Measurements from ENCODE around the gene RPS6KA2.

The RPS6KA2 gene
- total RNA-seq: 4.4 to 11.6 (median 6.9) reads per million in 4 donors

GRCh38 chr6:166627033-166627874 lies at the start of gene RPS6KA2:
Gene RPS6KA2, minus strand, starts transcription at chr6:166627251. Its CDS starts 232 bp downstream, at chr6:166627019.
- DNase-seq: peak; percentile 99 to 100 (median 100)

- no peak for DNase-seq
These were observed 49.3 kb upstream of the RPS6KA2 start for GRCh38 chr6:166676270-166676860.

GRCh38 chr6:166675736-166676135 lies 48.7 kb upstream of the RPS6KA2 start:
- DNase-seq: no peak

- DNase-seq: no peak
These were observed 46.3 kb upstream of the RPS6KA2 start for GRCh38 chr6:166673309-166673708.

GRCh38 chr6:166672624-166673206 lies 45.7 kb upstream of the RPS6KA2 start:
- no peak for DNase-seq

GRCh38 chr6:166672146-166672545 lies 45.1 kb upstream of the RPS6KA2 start:
- DNase-seq: no peak

GRCh38 chr6:166671434-166672081 lies 44.5 kb upstream of the RPS6KA2 start:
- DNase-seq: no peak

GRCh38 chr6:166670894-166671293 lies 43.8 kb upstream of the RPS6KA2 start:
- no peak for DNase-seq

GRCh38 chr6:166670013-166670412 lies 43.0 kb upstream of the RPS6KA2 start:
- no peak for DNase-seq

GRCh38 chr6:166667796-166668610 lies 41.0 kb upstream of the RPS6KA2 start:
- DNase-seq: no peak

- DNase-seq: no peak
These were observed 37.1 kb upstream of the RPS6KA2 start for GRCh38 chr6:166664135-166664534.

- DNase-seq: no peak
These were observed 36.5 kb upstream of the RPS6KA2 start for GRCh38 chr6:166663568-166663967.

GRCh38 chr6:166662690-166663089 lies 35.6 kb upstream of the RPS6KA2 start:
- no peak for DNase-seq

GRCh38 chr6:166661327-166662085 lies 34.5 kb upstream of the RPS6KA2 start:
- no peak for DNase-seq

- no peak for DNase-seq
These were observed 33.2 kb upstream of the RPS6KA2 start for GRCh38 chr6:166660157-166660688.

- no peak for DNase-seq
These were observed 32.5 kb upstream of the RPS6KA2 start for GRCh38 chr6:166659581-166659980.

- DNase-seq: no peak
These were observed 31.7 kb upstream of the RPS6KA2 start for GRCh38 chr6:166658792-166659150.

- no peak for DNase-seq
These were observed 31.2 kb upstream of the RPS6KA2 start for GRCh38 chr6:166658115-166658791.

GRCh38 chr6:166657531-166657930 lies 30.5 kb upstream of the RPS6KA2 start:
- no peak for DNase-seq

- DNase-seq: no peak
These were observed 29.4 kb upstream of the RPS6KA2 start for GRCh38 chr6:166656230-166657151.
